HG03097 (cell line): Measurements from ENCODE around the gene RALGAPA2.

Experiments used
- ATAC-seq: cut with Tn5 transposase; IDR thresholded peaks from one replicate; pipeline ENCODE4 v1.9.1; 2021; ENCODE audit not compliant: unreplicated experiment, low FRiP score

RALGAPA2 gene

GRCh38 chr20:20637998-20638725 lies 74.3 kb downstream of the RALGAPA2 start:
- ATAC-seq = no peak

GRCh38 chr20:20635006-20635405 lies 77.4 kb downstream of the RALGAPA2 start:
- no peak for ATAC-seq

- ATAC-seq = no peak
Observed at GRCh38 chr20:20632644-20633043, 79.8 kb downstream of the RALGAPA2 start.

GRCh38 chr20:20630551-20630950 lies 81.9 kb downstream of the RALGAPA2 start:
- no peak for ATAC-seq

- ATAC-seq = no peak
Observed at GRCh38 chr20:20629556-20630188, 82.8 kb downstream of the RALGAPA2 start.

- no peak for ATAC-seq
Observed at GRCh38 chr20:20628314-20628713, 84.1 kb downstream of the RALGAPA2 start.

- ATAC-seq = no peak
Observed at GRCh38 chr20:20627471-20627870, 85.0 kb downstream of the RALGAPA2 start.

GRCh38 chr20:20624914-20625313 lies 87.5 kb downstream of the RALGAPA2 start:
- ATAC-seq = no peak

- ATAC-seq = no peak
Observed at GRCh38 chr20:20621195-20621594, 91.2 kb downstream of the RALGAPA2 start.

GRCh38 chr20:20614391-20614790 lies 98.1 kb downstream of the RALGAPA2 start:
- ATAC-seq = no peak

GRCh38 chr20:20612251-20612650 lies 100.2 kb downstream of the RALGAPA2 start:
- no peak for ATAC-seq

- no peak for ATAC-seq
Observed at GRCh38 chr20:20611167-20611566, 101.3 kb downstream of the RALGAPA2 start.

GRCh38 chr20:20609522-20609921 lies 102.9 kb downstream of the RALGAPA2 start:
- no peak for ATAC-seq

- no peak for ATAC-seq
Observed at GRCh38 chr20:20608641-20609040, 103.8 kb downstream of the RALGAPA2 start.

- ATAC-seq = no peak
Observed at GRCh38 chr20:20608041-20608440, 104.4 kb downstream of the RALGAPA2 start.

GRCh38 chr20:20606881-20607280 lies 105.6 kb downstream of the RALGAPA2 start:
- ATAC-seq = no peak

GRCh38 chr20:20606050-20606449 lies 106.4 kb downstream of the RALGAPA2 start:
- no peak for ATAC-seq

- no peak for ATAC-seq
Observed at GRCh38 chr20:20604907-20605306, 107.5 kb downstream of the RALGAPA2 start.

GRCh38 chr20:20604357-20604756 lies 108.1 kb downstream of the RALGAPA2 start:
- no peak for ATAC-seq

- ATAC-seq = peak; percentile 93
Observed at GRCh38 chr20:20603339-20603990, 109.0 kb downstream of the RALGAPA2 start.

- ATAC-seq = no peak
Observed at GRCh38 chr20:20597966-20598365, 114.5 kb downstream of the RALGAPA2 start.

- ATAC-seq = no peak
Observed at GRCh38 chr20:20594171-20594530, 118.3 kb downstream of the RALGAPA2 start.
